Kidney capillary endothelial cell (primary cell): Measurements from ENCODE around the gene LRRC41.
"Not testable (repeated sequence)": the region's sequence is repeated elsewhere in the genome, so short reads cannot be mapped to it uniquely, and the experiment has no call there.

Experiments used
- DNase-seq: peaks from one replicate; pipeline ENCODE4 v3.0.0-alpha.2; 2018; ENCODE audit warnings: low spot score

The LRRC41 gene

DNA sequence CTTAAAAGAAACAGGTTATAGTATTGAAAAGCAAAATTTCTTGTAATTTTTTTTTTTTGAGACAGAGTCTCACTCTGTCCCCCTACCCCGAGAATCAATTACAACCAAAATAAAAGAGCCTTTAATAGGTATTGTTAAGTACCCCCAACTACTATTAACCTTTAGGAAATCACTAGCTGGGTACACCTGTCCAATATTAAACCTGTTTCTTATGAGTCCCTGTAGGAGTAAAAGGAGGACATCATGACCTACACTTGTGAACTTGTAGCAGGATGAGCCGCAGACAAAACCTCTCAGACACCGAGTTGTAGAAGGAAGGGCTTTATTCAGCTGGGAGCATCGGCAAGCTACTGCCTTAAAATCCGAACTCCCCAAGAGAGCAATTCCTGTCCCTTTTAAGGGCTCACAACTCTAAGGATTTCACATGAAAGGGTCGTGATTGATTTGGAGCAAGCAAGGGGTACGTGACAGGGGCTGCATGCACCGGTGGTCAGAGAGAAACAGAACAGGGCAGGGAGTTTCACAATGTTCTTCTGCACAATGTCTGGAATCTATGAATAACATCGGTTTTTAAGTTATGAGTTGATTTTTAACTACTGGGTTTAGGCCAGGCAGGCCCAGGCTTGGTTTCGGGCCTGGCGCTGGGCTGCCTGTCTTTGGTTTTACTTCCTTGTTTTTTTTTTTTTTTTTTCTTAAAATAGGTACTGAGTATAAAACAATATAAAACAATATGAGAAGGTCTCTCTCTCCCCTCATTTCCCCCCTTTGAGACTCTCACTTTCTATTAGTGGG is 22.1 kb upstream of the LRRC41 start:
- DNase-seq: not testable (repeated sequence)

DNA sequence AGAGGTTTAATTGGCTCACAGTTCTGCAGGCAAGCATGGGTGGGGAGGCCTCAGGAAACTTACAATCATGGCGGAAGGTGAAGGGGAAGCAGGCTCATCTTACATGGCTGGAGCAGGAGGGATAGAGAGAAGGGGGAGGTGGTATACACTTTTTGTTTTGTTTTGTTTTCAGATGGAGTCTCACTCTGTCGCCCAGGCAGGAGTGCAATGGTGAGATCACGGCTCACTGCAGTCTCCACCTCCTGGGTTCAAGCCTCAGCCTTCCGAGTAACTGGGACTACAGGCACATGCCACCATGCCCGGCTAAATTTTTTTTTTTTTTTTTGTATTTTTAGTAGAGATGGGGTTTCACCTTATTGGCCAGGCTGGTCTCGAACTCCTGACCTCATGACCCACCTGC is 18.8 kb upstream of the LRRC41 start:
- DNase-seq: not testable (repeated sequence)

DNA sequence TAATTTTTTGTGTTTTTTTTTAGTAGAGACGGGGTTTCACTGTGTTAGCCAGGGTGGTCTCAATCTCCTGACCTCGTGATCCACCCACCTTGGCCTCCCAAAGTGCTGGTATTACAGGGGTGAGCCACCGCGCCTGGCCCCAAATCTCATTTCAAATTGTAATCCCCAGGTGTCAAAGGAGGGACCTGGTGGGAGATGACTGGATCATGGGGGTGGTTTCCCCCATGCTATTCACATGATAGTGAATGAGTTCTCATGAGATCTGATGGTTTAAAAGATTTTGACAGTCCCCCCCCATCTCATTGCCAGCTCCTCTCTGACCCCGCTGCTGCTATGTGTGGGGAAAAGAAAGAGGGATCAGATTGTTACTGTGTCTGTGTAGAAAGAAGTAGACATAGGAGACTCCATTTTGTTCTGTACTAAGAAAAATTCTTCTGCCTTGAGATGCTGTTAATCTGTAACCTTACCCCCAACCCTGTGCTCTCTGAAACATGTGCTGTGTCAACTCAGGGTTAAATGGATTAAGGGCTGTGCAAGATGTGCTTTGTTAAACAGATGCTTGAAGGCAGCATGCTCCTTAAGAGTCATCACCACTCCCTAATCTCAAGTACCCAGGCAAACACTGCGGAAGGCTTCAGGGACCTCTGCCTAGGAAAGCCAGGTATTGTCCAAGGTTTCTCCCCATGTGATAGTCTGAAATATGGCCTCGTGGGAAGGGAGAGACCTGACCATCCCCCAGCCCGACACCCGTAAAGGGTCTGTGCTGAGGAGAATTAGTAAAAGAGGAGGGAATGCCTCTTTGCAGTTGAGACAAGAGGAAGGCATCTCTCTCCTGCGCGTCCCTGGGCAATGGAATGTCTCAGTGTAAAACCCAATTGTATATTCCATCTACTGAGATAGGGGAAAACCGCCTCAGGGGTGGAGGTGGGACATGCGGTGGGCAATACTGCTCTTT is 16.8 kb upstream of the LRRC41 start:
- not testable (repeated sequence) for DNase-seq

DNA sequence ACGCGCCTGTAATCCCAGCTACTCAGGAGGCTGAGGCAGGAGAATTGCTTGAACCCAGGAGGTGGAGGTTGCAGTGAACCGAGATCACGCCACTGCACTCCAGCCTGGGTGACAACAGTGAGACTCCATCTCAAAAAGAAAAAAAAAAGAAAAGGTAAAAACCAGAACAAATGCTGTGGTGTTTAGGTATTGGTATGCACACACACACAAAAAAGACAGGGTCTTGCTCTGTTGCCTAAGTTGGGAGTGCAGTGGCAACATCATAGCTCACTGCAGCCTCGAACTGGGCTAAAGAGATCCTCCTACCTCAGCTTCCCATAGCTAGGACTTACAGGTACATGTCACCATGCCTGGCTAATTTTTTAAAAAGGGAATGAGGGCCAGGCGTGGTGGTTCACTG is 15.9 kb upstream of the LRRC41 start:
- DNase-seq: not testable (repeated sequence)

DNA sequence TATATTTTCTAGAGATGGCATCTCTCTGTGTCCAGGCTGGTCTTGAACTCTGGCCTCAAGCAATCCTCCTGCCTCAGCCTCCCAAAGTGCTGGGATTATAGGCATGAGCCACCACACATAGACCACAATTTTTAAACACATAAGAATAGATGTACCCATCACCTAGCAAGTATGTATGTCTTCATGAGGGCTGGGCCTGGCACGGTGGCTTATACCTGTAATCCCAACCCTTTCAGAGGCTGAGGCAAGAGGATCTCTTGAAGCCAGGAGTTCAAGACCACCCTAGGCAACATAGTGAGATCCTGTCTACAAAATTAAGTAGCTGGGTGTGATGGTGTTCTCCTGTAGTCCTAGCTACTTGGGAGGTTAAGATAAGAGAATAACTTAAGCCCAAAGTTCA is 13.9 kb upstream of the LRRC41 start:
- no peak for DNase-seq

DNA sequence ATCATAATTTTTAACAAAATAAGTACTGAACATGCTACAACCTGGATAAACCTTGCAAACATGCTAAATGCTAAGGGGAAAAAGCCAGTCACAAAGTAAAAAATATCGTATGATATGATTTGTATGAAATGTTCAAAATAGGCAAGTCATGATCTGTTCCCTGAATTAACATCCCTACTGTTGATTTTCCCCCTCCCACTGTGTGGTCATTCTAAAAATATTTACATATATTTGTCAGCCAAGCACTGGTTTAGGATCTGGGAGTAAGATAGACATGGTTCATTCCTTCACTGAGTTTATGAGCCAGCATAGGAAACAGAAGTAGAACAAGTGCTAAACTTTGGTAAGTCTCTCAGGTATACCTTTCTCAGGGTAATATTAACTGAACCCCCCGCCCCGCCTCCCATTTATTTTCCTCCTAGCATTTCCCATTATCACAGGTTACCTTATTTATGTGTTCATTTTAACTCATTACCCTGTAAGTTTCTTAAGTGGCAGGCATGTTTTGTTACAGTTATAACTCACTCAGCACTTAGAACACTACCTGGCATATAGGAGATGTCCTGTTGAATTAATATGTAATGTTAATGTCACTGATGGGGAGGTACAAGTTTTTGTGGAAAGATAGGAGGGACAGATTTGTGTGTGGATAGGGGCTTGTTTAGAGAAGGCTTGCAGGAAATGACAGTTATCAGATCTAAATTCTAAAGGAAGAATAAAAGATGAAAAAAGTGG is 12.4 kb upstream of the LRRC41 start:
- DNase-seq: no peak

DNA sequence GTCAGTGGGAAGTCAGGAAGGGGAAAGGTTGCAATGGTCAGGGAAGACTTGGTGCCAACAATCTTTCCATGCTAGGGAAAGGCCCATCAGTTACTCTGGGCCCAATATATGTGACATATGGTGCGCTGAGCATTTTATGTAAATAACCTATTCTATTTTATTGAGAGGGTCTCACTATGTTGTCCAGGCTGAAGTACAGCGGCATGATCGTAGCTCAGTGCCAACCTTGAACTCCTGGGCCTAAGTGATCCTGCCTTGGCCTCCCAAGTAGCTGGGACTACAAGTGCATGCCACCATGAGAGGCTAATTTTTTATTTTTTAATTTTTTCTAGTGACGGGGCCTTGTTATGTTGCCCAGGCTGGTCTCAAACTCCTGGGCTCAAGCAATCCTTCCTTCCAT is 6.9 kb upstream of the LRRC41 start:
- no peak for DNase-seq

DNA sequence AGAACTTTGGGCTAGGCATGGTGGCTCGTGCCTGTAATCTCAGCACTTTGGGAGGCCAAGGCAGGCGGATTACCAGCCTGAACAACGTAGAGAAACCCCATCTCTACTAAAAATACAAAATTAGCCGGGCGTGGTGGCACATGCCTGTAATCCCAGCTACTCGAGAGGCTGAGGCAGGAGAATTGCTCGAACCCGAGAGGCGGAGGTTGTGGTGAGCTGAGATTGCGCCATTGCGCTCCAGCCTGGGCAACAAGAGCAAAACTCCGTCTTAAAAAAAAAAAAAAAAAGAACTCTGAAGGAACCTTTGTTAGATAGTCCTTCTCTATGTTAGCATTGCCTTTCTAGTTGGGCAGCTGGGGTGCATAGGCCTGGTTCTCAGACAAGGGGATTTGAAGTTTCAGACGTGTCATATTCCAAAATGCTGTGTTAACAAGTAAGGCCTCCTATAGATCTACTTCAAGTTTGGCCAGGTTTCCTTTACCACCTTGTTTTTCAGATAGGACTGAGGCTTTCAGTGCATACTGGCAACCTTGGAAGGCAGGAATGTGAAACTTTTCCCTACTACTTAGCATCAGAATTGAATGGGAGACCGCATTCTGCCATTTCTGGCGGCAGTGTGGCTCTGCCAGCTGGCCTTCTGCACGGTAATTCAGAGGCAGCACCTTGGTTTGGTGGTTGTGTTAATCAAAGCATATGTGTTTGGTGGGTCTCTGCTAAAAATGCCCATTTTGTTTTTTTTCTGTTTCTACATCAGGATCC is 6.2 kb upstream of the LRRC41 start:
- DNase-seq: no peak

DNA sequence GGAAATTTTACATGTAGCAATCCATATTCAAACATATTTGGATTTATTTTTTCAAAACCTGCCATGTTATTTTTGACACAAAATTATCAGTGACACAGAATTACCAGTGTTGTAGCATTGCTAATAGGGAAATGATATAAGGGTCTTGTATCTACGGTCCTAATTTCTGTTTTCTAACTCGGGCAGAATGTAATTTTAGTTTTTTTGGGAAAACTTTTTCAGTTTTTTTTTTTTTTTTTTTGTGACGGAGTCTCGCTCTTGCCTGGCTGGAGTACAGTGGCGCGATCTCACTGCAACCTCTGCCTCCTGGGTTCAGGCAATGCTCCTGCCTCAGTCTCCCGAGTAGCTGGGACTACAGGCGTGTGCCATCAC is 2.7 kb upstream of the LRRC41 start:
- no peak for DNase-seq

DNA sequence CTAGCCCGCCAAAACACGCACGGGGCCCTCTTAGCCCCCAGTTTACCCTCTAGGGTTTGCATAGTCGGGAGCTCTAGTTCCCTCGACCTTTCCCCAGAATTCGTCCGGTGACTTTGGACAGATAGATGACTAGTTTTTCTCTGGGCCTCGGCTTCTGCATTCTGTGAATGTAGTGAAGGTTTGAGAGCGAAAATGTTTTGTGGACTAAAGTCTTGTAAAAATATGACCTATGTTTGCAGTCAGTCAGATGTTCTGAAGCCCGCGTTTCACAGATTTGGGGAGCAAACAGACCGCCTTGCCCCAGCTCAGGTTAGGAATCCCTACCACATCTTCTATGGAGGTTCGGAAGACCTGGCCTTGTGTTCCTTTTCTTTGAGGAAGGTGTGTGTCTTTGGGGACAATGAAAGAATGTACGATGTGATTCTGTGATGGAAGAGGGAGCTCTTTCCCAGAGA is 483 bp upstream of the LRRC41 start:
- DNase-seq: peak; percentile 19

DNA sequence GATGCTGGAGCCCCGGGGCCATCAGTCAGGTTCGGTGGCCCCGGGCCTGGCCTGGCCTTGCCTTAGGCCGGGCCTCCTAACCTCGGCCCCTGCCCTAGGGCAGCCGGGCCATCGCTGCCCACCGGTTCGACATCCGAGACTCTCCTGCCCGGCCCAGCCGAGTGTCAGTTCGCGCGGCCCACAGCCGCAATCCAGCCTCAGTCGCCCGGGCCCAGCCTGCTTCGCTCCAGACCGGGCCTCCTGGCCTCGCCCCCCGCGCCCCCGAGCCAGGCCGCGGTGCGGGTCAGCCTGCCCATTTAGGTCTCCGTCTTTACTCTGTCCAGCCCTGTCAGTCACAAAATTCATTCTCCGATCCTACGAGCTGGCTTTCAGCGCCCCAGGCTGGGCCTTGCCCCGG is 777 bp downstream of the LRRC41 start:
- no peak for DNase-seq

DNA sequence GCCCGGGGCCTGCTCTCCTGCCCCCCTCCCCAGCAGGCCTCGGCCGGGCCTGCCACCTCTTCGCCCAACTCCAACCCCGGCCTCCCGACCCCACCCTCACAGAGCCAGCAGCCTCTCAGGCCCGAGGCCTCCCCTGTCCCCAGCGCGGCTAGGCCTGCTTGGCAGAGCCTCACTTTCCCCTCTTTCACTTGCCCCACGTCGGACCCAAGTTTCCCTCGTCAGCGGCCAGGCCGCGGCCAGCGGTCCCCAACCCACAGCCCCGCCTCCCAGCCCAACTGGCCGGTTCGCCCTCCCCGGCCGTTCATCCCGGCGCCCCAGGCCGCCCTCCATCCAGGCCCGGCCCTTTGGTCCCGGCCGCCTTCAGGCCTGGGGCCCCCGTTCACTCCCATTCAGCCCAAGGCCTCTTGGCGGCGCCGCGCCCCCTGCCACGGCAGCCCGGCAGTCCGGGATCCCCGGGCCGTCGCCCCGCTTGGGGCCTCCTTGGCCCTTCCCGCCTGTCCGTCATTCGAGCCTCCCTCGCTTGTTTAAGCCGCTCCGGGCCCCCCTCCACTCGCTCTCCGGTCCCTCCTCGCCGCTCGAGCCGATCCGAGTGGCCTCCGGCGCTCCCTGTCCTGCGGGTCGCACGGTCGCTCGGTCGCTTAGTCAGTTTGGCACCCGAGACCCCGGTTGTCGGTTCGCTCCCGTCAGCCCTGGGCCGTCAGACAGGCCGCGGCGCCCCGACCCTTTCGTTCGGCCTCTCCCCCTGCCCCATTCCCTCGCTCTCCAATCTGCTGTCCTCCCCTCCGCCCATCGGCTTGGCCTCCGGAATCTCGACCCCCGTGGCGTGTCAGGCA is 1.4 kb downstream of the LRRC41 start:
- peak; percentile 16 for DNase-seq

DNA sequence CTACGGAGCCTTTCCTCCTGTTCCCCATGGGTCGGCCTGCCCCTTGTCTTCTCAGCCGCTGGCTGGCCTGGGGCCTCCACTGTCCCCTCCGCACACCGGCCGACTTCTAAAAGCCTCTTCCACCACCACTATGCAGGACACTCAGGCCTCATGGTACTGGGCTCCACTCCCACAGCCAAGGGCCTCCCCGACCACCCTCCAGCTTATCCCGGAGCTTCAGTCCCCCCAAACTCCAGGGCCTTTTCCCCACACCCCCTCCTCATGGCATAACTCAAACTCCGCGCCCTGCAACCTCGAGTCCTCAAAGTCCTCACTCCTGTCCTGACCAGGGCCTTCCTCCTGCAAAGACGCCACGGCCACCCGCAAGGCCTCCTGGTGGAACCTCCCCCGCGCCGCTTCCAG is 2.0 kb downstream of the LRRC41 start:
- peak; percentile 17 for DNase-seq

DNA sequence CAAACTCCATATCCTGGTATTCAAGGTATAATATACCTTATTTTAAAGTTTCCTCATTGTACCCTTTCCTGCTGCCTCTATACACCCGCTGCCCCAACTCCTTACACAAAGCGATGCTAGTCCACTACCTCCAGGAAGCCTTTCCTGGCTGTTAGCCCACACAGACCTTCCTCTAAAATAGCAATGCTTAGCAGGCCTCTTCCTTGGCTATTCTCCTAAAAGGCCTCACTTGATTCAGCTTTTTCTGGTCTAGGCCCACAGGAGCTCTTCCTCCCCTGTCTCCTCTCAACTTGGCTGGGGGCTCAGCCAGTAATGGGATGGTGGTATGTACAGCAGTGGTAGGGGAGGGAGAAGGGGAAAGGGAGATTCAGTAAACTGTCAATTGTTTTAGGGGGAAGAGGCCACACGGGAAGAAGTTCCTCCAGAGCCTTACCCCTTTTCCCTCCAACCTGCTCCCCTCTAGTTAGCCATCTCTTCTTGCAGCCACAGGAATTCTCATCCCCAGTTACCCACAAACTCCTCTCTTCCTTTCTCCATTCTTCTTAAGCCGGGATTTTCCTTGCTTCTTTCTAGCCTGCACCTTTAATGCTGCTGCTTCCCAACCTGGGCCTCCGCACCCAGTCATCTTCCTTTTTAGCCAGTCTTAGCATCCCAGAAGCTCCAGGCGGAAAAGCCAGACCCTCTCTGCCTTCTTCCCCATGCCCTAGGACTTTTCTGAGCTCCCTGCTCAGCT is 2.6 kb downstream of the LRRC41 start:
- DNase-seq: peak; percentile 22

DNA sequence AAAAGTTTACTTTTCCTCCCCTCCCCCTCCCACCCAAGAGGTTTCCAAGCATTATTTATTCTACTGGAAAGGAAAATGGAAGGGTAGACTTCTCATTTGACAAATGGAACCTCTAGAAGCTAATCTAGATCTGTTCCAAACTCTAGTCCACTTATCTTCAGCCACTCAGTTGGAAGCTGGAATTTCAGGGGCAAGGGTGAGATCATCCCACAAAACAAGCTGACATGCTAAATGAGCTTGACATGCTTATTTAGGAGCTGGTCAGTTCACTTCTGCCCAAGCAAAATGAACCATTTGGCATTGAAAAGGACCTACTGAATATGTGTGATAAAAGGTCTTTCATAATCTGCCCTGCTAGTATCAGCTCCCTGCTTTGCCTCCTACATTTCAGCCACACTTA is 5.0 kb downstream of the LRRC41 start:
- DNase-seq: no peak

DNA sequence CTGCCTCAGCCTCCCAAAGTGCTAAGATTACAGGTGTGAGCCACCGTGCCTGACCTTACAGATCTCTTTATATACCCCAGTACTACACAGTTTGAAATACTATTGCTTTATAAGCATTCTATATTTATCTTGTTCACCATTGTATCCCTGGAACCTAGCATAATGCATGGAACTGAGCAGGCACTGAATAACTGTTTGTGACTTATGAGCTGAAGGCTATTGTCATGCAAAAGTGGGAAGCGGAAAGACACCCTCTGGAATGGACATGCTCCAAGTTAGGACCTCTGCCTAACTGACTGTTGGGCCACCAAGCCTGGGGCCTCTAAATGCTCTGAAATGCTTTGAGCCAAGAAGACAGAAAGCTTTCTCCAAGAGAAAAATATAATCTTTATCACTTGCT is 8.1 kb downstream of the LRRC41 start:
- DNase-seq: no peak

DNA sequence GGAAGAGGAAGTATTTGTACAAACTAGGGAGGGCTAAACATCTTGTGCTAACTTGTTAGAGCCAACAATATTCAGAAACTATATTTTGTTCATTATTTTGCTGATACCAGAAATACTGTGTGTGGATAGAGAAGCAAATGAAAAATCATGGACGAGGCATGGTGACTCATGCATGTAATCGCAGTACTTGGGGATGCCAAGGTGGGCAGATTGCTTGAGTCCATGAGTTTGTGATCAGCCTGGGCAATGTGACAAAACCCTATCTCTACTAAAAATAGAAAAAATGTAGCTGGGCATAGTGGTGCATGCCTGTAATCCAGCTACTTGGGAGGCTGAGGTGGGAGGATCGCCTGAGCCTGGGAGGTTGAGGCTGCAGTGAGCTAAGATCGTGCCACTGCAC is 13.4 kb downstream of the LRRC41 start:
- DNase-seq: no peak

DNA sequence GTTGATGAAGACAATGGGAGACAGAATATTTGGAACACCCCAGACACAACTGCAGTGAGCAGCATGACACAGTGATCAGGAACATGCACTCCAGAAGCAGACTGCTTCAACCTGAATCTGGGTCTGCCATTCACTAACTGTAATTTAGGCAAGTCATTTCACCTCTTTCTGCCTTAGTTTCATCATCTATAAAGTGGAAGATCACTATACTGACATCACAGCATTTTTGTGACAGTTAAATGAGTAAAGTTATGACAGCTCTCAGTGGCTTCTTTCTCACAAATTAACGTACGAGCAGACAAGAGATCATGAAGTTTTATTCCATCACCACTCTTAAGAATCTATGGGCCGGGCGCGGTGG is 14.3 kb downstream of the LRRC41 start:
- no peak for DNase-seq

DNA sequence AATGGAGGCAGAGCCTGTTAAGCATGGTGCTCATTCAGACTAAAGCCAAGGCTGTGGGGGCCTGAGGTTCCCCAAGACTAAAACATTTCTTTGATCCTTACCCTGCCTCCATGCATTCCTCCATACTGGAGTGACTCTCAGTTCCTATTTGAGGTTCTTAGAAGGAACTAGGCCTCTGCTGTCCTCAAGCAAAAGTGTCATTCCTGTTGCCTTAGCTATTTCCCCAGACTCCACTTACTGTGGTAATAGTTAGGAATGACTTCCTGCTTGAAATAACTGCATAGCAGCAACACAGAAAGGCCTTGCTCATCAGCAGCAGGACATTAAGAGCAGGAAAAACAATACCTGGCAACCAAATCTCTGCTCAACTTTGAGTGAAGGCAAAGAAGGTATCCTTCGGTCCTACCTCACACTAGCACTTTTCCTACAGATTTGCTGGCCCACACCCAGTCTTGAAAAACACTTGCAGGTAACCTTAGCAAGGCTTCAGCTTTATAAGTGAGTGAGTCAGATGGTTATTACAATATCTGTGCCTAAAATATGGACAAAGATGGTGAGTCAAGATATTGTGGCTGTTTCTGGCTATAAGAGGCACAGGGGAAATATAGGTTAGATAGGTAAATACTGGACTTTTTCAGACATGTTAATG is 14.8 kb downstream of the LRRC41 start:
- DNase-seq: peak; percentile 65
